ENCODE results near the gene OPCML. TPM values are rescaled to one million over a fixed set of nuclear protein-coding genes. Genes with fewer than 3 reads are reported as not detected.

The OPCML gene
- total and polyA plus RNA-seq, 2 experiments from 2014 or later = 0.21 to 0.51 TPM

DNA sequence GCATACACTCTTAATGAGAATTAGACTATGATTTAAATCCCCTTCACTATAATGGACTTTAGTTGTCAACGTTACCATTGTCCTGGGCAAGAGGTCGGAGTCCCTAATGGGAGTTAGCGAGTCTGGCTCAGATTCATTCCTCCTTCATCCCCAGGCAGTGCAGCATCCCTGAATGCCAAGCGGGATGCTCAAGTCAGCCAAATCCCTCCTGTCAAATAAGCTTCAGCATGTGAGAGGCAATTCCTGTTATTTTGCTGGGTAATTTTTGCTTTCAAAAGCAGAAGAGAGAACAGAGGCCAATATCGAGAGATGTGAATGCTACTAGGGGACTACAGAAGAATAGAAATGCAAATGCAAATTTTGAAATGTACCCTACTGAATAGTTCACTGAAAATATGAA is 186.2 kb downstream of the OPCML start:
- Histone ChIP-seq H3K9me3 (ENCODE audit: low read depth) (no peaks in the 10 kb centered on the region), H3K4me1 (ENCODE audit: low read depth) (no peaks in the 10 kb centered on the region), H3K4me3 (no peak overlapping the region), H3K36me3 (no peaks in the 10 kb centered on the region), H3K27me3 (no peaks in the 10 kb centered on the region), H3K27ac (no peak overlapping the region)
- TF ChIP-seq, protein P1, sequence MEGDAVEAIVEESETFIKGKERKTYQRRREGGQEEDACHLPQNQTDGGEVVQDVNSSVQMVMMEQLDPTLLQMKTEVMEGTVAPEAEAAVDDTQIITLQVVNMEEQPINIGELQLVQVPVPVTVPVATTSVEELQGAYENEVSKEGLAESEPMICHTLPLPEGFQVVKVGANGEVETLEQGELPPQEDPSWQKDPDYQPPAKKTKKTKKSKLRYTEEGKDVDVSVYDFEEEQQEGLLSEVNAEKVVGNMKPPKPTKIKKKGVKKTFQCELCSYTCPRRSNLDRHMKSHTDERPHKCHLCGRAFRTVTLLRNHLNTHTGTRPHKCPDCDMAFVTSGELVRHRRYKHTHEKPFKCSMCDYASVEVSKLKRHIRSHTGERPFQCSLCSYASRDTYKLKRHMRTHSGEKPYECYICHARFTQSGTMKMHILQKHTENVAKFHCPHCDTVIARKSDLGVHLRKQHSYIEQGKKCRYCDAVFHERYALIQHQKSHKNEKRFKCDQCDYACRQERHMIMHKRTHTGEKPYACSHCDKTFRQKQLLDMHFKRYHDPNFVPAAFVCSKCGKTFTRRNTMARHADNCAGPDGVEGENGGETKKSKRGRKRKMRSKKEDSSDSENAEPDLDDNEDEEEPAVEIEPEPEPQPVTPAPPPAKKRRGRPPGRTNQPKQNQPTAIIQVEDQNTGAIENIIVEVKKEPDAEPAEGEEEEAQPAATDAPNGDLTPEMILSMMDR (IDR thresholded peaks at IDR 0.05; ENCODE audit: low read depth, low read length) = no peak
- DNase-seq (ENCODE audit: low read depth in 1 of 2, low spot score in 1 of 2) = no peak

DNA sequence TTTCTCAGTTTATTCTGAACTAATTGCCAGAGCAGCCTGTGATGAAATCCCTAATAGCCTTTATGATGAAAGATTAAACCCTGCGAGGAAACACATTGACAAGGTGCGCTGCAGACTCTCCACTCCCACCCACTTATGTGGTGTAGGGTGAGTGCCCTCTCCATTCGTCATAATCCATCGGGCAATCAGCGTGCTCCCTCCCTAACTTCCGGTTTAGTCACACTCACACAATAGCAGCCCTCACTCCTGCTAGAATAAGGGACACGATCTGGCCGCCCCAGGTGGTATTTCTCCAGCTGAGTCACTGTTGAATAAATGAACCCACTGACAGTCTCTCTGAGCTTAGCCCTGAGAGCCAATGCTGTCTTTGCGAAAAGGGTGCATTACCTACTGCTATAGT is 188.3 kb downstream of the OPCML start:
- Histone ChIP-seq H3K4me1 (ENCODE audit: low read depth) (no peaks in the 10 kb centered on the region), H3K4me3 (no peak overlapping the region), H3K27ac (no peak overlapping the region), H3K27me3 (no peaks in the 10 kb centered on the region), H3K9me3 (ENCODE audit: low read depth) (no peaks in the 10 kb centered on the region), H3K36me3 (no peaks in the 10 kb centered on the region)
- TF ChIP-seq, protein P1 (IDR thresholded peaks at IDR 0.05; ENCODE audit: low read depth, low read length) = no peak
- DNase-seq (ENCODE audit: low read depth in 1 of 2, low spot score in 1 of 2) = no peak

DNA sequence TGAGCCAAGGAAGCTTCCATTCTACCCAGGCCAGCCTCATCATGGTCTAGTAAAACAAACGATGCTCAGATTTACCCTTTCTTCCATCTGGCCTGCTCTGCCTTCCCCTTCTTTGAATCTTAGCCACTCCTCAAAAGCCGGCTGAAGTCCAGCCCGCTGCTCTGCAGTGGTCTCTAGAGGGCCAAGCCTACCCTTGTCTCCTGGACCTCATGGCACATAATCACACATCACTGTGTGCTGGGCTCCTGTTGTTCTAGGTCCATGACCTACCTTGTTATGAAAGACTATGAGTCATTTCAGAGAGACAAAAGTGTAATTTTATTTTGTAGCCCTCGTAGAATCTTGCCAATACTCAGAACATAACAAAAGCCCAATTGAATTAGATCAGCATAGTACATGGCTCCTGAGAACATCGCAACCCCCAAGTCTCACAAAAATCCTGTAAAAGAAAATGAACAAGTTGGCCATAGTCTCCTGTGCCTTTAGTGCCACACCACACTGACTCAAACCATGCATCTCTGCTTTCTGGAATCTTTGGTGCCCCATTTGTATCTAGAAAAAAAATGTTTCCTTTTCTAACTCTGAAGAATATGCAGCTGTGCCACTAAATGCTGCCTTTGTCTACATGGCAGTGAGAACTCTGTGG is 192.7 kb downstream of the OPCML start:
- no peaks in the 10 kb centered on the region for H3K4me1 ChIP-seq (ENCODE audit: low read depth)
- H3K36me3 ChIP-seq = no peaks in the 10 kb centered on the region
- DNase-seq (ENCODE audit: low read depth in 1 of 2, low spot score in 1 of 2) = no peak
- no peaks in the 10 kb centered on the region for H3K27me3 ChIP-seq
- TF ChIP-seq, protein P1 (IDR thresholded peaks at IDR 0.05; ENCODE audit: low read depth, low read length) = no peak
- no peak overlapping the region for H3K27ac ChIP-seq
- H3K9me3 ChIP-seq (ENCODE audit: low read depth) = no peaks in the 10 kb centered on the region
- H3K4me3 ChIP-seq = no peak overlapping the region

DNA sequence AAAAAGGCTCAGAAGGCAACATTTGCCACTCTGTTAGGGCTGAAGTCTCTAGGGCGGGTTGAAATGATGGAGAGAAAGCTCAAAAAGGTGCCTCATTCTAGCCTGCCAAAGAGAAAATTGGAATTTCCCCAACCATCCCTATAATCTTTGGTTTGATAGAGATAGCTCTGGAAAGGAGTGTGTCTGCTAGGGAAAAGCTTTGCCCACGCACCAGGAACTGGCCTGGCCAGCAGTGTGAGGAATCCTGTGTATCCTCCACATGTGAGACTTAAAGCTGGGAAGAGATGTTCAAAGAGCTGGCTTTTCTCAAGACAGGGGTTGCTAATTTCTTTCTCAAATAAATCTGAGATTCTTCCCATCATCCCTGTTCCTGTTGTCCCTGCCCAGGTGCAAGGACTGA is 193.7 kb downstream of the OPCML start:
- Histone ChIP-seq H3K27ac (no peak overlapping the region), H3K36me3 (no peaks in the 10 kb centered on the region), H3K4me1 (ENCODE audit: low read depth) (no peaks in the 10 kb centered on the region), H3K9me3 (ENCODE audit: low read depth) (no peaks in the 10 kb centered on the region), H3K4me3 (no peak overlapping the region), H3K27me3 (no peaks in the 10 kb centered on the region)
- TF ChIP-seq, protein P1 (IDR thresholded peaks at IDR 0.05; ENCODE audit: low read depth, low read length) = no peak
- no peak for DNase-seq (ENCODE audit: low read depth in 1 of 2, low spot score in 1 of 2)

DNA sequence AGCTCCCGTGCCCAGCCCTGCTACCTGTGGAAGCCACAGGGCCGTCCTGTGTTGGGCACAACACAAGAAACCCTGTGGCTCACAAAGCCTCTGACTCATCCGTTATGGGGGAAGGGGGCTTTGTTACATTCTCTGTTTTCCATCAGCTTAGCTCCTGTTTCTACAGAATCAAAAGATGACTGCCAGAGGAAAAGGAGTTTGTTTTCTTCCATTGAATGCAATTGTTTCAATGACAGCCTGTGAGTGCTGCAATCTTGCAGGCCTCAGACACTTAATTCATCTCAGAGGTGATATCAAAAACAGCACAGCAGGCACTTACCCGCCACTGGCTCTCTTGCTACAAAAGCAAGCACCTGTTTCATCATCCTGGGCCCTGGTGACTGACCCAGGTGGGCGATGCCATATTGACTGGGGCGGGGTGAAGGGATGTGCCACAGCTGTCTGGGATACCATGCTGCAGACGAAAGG is 194.3 kb downstream of the OPCML start:
- DNase-seq (ENCODE audit: low read depth in 1 of 2, low spot score in 1 of 2) = peak in 1 of 2 donors; percentile 5
- H3K4me1 ChIP-seq (ENCODE audit: low read depth) = no peaks in the 10 kb centered on the region
- H3K27ac ChIP-seq = no peak overlapping the region
- H3K27me3 ChIP-seq = no peaks in the 10 kb centered on the region
- no peaks in the 10 kb centered on the region for H3K9me3 ChIP-seq (ENCODE audit: low read depth)
- TF ChIP-seq, protein P1 (IDR thresholded peaks at IDR 0.05; ENCODE audit: low read depth, low read length) = no peak
- H3K36me3 ChIP-seq = no peaks in the 10 kb centered on the region
- no peak overlapping the region for H3K4me3 ChIP-seq

All from cardiac muscle cell (in vitro differentiated cells and primary cell).